ENCODE measurements around the gene STRADA. TPM values are rescaled to one million over a fixed set of nuclear protein-coding genes. Genes with fewer than 3 reads are reported as not detected.

STRADA gene
- total RNA-seq, 6 donors from 2014 or later: 18.7 to 60.8 (median 32.4) TPM

GRCh38 chr17:63706336-63707082 lies 35.1 kb downstream of the STRADA start:
- no peak for DNase-seq
- TF ChIP-seq EP300 (IDR thresholded peaks at IDR 0.05): no peak
- TF ChIP-seq, protein P1, sequence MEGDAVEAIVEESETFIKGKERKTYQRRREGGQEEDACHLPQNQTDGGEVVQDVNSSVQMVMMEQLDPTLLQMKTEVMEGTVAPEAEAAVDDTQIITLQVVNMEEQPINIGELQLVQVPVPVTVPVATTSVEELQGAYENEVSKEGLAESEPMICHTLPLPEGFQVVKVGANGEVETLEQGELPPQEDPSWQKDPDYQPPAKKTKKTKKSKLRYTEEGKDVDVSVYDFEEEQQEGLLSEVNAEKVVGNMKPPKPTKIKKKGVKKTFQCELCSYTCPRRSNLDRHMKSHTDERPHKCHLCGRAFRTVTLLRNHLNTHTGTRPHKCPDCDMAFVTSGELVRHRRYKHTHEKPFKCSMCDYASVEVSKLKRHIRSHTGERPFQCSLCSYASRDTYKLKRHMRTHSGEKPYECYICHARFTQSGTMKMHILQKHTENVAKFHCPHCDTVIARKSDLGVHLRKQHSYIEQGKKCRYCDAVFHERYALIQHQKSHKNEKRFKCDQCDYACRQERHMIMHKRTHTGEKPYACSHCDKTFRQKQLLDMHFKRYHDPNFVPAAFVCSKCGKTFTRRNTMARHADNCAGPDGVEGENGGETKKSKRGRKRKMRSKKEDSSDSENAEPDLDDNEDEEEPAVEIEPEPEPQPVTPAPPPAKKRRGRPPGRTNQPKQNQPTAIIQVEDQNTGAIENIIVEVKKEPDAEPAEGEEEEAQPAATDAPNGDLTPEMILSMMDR (IDR thresholded peaks at IDR 0.05): no peak
- no peak for TF ChIP-seq POLR2A (IDR thresholded peaks at IDR 0.05)
- H3K27ac ChIP-seq: peak overlapping the region in 1 of 4 donors; percentile 20
- no peak for ATAC-seq (ENCODE audit: low FRiP score in 2 of 2)
- H3K4me1 ChIP-seq: peaks cover 5 to 25% (median 8%) of the 10 kb centered on the region in 4 donors
- H3K9me3 ChIP-seq: no peaks in the 10 kb centered on the region
- peaks cover 5 to 72% (median 53%) of the 10 kb centered on the region in 4 donors for H3K36me3 ChIP-seq
- WGBS, 2 donors: 74 to 82% methylated on average over 3 to 7 of the region's 7 CpGs
- H3K27me3 ChIP-seq: no peaks in the 10 kb centered on the region
- H3K4me3 ChIP-seq: no peak overlapping the region

GRCh38 chr17:63705657-63706056 lies 35.9 kb downstream of the STRADA start:
- Histone ChIP-seq H3K27ac (peak overlapping the region in 1 of 4 donors; percentile 11), H3K27me3 (no peaks in the 10 kb centered on the region), H3K36me3 (peaks cover 4 to 65% (median 48%) of the 10 kb centered on the region in 4 donors), H3K4me1 (peaks cover 14 to 33% (median 16%) of the 10 kb centered on the region in 4 donors), H3K4me3 (no peak overlapping the region), H3K9me3 (no peaks in the 10 kb centered on the region)
- DNase-seq (no peak), ATAC-seq (ENCODE audit: low FRiP score in 2 of 2) (no peak)
- no peak for TF ChIP-seq EP300 (IDR thresholded peaks at IDR 0.05)
- TF ChIP-seq POLR2A (IDR thresholded peaks at IDR 0.05): no peak
- TF ChIP-seq, protein P1 (IDR thresholded peaks at IDR 0.05): no peak
- TF ChIP-seq POLR2AphosphoS5 (IDR thresholded peaks at IDR 0.05): no peak
- WGBS, 2 donors: 24 to 33% methylated on average over 3 of the region's 3 CpGs

- Histone ChIP-seq H3K4me1 (peaks cover 18 to 41% (median 21%) of the 10 kb centered on the region in 4 donors), H3K27ac (no peak overlapping the region), H3K9me3 (no peaks in the 10 kb centered on the region), H3K36me3 (peaks cover 0 to 56% (median 40%) of the 10 kb centered on the region in 4 donors), H3K27me3 (no peaks in the 10 kb centered on the region), H3K4me3 (no peak overlapping the region)
- peak in 1 of 2 donors; percentile 53 for DNase-seq
- WGBS, 2 donors: 90 to 97% methylated on average over 6 to 9 of the region's 9 CpGs
- TF ChIP-seq POLR2AphosphoS5 (IDR thresholded peaks at IDR 0.05): no peak
- TF ChIP-seq EP300 (IDR thresholded peaks at IDR 0.05): no peak
- TF ChIP-seq, protein P1 (IDR thresholded peaks at IDR 0.05): no peak
- no peak for TF ChIP-seq POLR2A (IDR thresholded peaks at IDR 0.05)
- ATAC-seq (ENCODE audit: low FRiP score in 2 of 2): no peak
Observed at GRCh38 chr17:63704836-63705235, 36.8 kb downstream of the STRADA start.

- TF ChIP-seq POLR2AphosphoS5 (IDR thresholded peaks at IDR 0.05) (no peak), EP300 (IDR thresholded peaks at IDR 0.05) (no peak), POLR2A (IDR thresholded peaks at IDR 0.05) (no peak)
- TF ChIP-seq, protein P1 (IDR thresholded peaks at IDR 0.05): no peak
- H3K4me3 ChIP-seq: no peak overlapping the region
- 95 to 100% methylated on average over 2 to 11 of the region's 11 CpGs for WGBS, 2 donors
- no peaks in the 10 kb centered on the region for H3K27me3 ChIP-seq
- peaks cover 0 to 50% (median 36%) of the 10 kb centered on the region in 4 donors for H3K36me3 ChIP-seq
- H3K4me1 ChIP-seq: peaks cover 20 to 48% (median 24%) of the 10 kb centered on the region in 4 donors
- ATAC-seq (ENCODE audit: low FRiP score in 2 of 2) (no peak), DNase-seq (no peak)
- H3K9me3 ChIP-seq: no peaks in the 10 kb centered on the region
- no peak overlapping the region for H3K27ac ChIP-seq
Observed at GRCh38 chr17:63704259-63704576, 37.4 kb downstream of the STRADA start.
